Ovary (tissue), 9 donors: ENCODE data around the gene WIPF3. TPM values are rescaled to one million over a fixed set of nuclear protein-coding genes. Genes with fewer than 3 reads are reported as not detected.

Experiments used
- DNase-seq, 5 donors: peaks; one replicate each; pipeline ENCODE4 v3.0.0-alpha.2; 2019 to 2020
- H3K27ac ChIP-seq, 2 donors: fragments of 200-600 bp; one replicate each; pipeline versions ENCODE4 v1.5.1 to v1.8.0; 2019 to 2022
- H3K27me3 ChIP-seq: fragments of 200-600 bp; one replicate; pipeline ENCODE4 v1.8.0; 2022
- H3K36me3 ChIP-seq: fragments of 200-600 bp; sonication (generic); one replicate; pipeline ENCODE4 v1.5.1; 2019
- H3K4me1 ChIP-seq: one replicate; pipeline ENCODE4 v1.8.1; 2013; ENCODE audit warnings: mild to moderate bottlenecking, moderate library complexity; ENCODE audit not compliant: insufficient read depth
- H3K4me3 ChIP-seq: fragments of 200-600 bp; sonication (generic); one replicate; pipeline ENCODE4 v1.5.1; 2017
- H3K9me3 ChIP-seq, 2 donors: fragments of 200-600 bp in 1 of 2; sonication (generic) in 1 of 2; one replicate each; pipeline versions ENCODE4 v1.5.1 to v1.8.1; 2013 to 2019; ENCODE audit warnings: mild to moderate bottlenecking in 1 of 2, moderate library complexity in 1 of 2
- EP300 ChIP-seq: sonication (generic); formaldehyde crosslinking; IDR thresholded peaks from one replicate; pipeline ENCODE4 v1.6.1; 2017; ENCODE audit warnings: antibody characterized with exemption
- POLR2A ChIP-seq: fragments of 450-650 bp; IDR thresholded peaks from one replicate; pipeline ENCODE4 v1.6.1; 2017; ENCODE audit warnings: antibody characterized with exemption, mild to moderate bottlenecking, moderate library complexity
- WGBS, 3 donors: extraction: QIAGEN DNeasy Blood & Tissue Kit in 1 of 3; methylation state at CpG; one replicate each; pipeline versions ENCODE4 v1.1.5 to v1.1.7; 2013 to 2017; 5-methylcytosine and 5-hydroxymethylcytosine counted together
- intact Hi-C, 4 donors: fragments of 100-400 bp; cut with DNase I; formaldehyde crosslinking; loops; one replicate each; pipeline versions ENCODE4 v1.11.0 to v1.15.1; 2022 to 2023
- polyA plus RNA-seq, 2 donors: library from polyadenylated mRNA; stranded (reverse); fragments of 200-250 nt in 1 of 2; fragments of 350-450 nt in 1 of 2; fragmentation: Illumina TruSeq in 1 of 2; extraction: RNeasy Lipid Tissue Mini Kit (QIAGEN cat#74804) in 1 of 2; gene quantifications; one replicate each; pipeline ENCODE4 v1.2.3, GENCODE V29; 2013 to 2014
- total RNA-seq, 7 donors: library from RNA; depleted of rRNA in 2 of 7; stranded (reverse); fragments of >200 nt in 2 of 7; fragmentation: NEBNext Ultra II Directional in 3 of 7; extraction: Animal tissue kit (Norgen Biotek cat#: 25700) in 3 of 7; gene quantifications; one replicate each; pipeline versions ENCODE4 v1.1.0 to v1.2.4, GENCODE V29; 2016 to 2023
- TF ChIP-seq, protein P1 (sequence below), 3 donors: fragments of 450-650 bp in 2 of 3; fragments of 200-600 bp in 1 of 3; IDR thresholded peaks; one replicate each; pipeline versions ENCODE4 v1.5.1 to v1.8.0; 2016 to 2022; ENCODE audit warnings: antibody characterized with exemption in 3 of 3, mild to moderate bottlenecking in 1 of 3
- donor health status: DM: no; HTN: no; CAD: no; lungs with moderate emphysema.
- donor health status: DM: no; HTN: no; CAD: no.
- donor health status: Bipolar disorder and iron deficiency.
- donor health status: DM: yes; HTN: yes; CAD: no.
- donor health status: DM: no; HTN: no; CAD: no.
- donor health status: DM: yes; HTN: yes; CAD: no.

Gene WIPF3
- total and polyA plus RNA-seq, 9 donors = 15.3 to 122 (median 53.3) TPM

DNA sequence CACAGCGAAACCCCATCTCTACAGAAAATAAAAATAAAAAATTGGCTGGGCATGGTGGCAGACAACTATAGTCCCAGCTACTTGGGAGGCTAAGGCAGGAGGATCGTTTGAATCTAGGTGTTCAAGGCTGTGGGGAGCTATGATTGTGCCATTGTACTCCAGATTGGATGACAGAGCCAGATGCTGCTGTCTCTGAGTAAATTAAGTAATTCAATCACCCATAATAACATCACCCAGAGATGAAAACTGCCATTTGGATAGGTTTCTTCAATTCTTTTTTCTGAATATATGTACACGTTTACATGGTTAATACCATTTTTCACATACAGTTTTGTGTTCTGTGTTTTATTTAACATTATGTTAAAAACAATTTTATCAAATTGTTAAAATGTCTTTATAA lies 79.3 kb downstream of the WIPF3 start:
- Histone ChIP-seq H3K36me3 (no peaks in the 10 kb centered on the region), H3K27me3 (no peaks in the 10 kb centered on the region), H3K4me3 (no peak overlapping the region), H3K9me3 (no peaks in the 10 kb centered on the region), H3K4me1 (peaks cover 8% of the 10 kb centered on the region), H3K27ac (no peak overlapping the region)
- intact Hi-C loops = no loop called here
- no peak for TF ChIP-seq POLR2A
- TF ChIP-seq EP300 = no peak
- TF ChIP-seq, protein P1, sequence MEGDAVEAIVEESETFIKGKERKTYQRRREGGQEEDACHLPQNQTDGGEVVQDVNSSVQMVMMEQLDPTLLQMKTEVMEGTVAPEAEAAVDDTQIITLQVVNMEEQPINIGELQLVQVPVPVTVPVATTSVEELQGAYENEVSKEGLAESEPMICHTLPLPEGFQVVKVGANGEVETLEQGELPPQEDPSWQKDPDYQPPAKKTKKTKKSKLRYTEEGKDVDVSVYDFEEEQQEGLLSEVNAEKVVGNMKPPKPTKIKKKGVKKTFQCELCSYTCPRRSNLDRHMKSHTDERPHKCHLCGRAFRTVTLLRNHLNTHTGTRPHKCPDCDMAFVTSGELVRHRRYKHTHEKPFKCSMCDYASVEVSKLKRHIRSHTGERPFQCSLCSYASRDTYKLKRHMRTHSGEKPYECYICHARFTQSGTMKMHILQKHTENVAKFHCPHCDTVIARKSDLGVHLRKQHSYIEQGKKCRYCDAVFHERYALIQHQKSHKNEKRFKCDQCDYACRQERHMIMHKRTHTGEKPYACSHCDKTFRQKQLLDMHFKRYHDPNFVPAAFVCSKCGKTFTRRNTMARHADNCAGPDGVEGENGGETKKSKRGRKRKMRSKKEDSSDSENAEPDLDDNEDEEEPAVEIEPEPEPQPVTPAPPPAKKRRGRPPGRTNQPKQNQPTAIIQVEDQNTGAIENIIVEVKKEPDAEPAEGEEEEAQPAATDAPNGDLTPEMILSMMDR (IDR thresholded peaks at IDR 0.05) = no peak
- 90 to 95% (median 95%) methylated on average over 3 of the region's 3 CpGs for WGBS, 3 donors
- DNase-seq = no peak

- H3K36me3 ChIP-seq = no peaks in the 10 kb centered on the region
- H3K4me1 ChIP-seq = peaks cover 5% of the 10 kb centered on the region
- WGBS, 3 donors = 88 to 97% (median 96%) methylated on average over 2 of the region's 2 CpGs
- no peak overlapping the region for H3K27ac ChIP-seq
- H3K4me3 ChIP-seq = no peak overlapping the region
- no peak for DNase-seq
- intact Hi-C loops = no loop called here
- no peaks in the 10 kb centered on the region for H3K9me3 ChIP-seq
- TF ChIP-seq POLR2A = no peak
- TF ChIP-seq, protein P1 (IDR thresholded peaks at IDR 0.05) = no peak
- TF ChIP-seq EP300 = no peak
- H3K27me3 ChIP-seq = no peaks in the 10 kb centered on the region
Measured at GRCh38 chr7:29886827-29887226, 80.5 kb downstream of the WIPF3 start.

- intact Hi-C loops = no loop called here
- Histone ChIP-seq H3K27me3 (no peaks in the 10 kb centered on the region), H3K36me3 (no peaks in the 10 kb centered on the region), H3K4me3 (no peak overlapping the region), H3K27ac (no peak overlapping the region), H3K4me1 (peaks cover 4% of the 10 kb centered on the region), H3K9me3 (no peaks in the 10 kb centered on the region)
- DNase-seq = no peak
- 80 to 93% (median 89%) methylated on average over 7 of the region's 7 CpGs for WGBS, 3 donors
- TF ChIP-seq POLR2A (no peak), EP300 (no peak)
- TF ChIP-seq, protein P1 (IDR thresholded peaks at IDR 0.05) = no peak
Measured at GRCh38 chr7:29888006-29888405, 81.7 kb downstream of the WIPF3 start.

DNA sequence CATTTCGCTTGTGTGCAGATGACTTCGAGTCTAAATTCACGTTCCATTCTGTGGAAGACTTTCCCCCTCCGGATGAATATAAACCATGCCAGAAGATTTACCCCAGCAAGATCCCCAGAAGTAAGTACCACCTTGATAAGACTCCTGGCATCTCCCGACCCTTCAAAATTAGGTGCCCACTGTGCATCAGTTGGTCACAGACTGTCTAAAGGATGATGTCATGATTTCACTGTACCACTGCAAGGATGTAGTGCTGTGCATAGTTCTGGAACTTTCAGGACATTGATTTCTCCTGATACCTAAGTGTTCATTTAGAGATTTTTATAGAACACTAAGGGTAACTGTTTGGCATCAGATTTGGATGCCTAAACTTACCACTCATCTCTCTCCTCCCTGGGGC lies 83.0 kb downstream of the WIPF3 start:
- Histone ChIP-seq H3K36me3 (no peaks in the 10 kb centered on the region), H3K4me3 (no peak overlapping the region), H3K27me3 (no peaks in the 10 kb centered on the region), H3K27ac (no peak overlapping the region), H3K9me3 (no peaks in the 10 kb centered on the region), H3K4me1 (peaks cover 6% of the 10 kb centered on the region)
- TF ChIP-seq POLR2A = no peak
- TF ChIP-seq, protein P1 (IDR thresholded peaks at IDR 0.05) = no peak
- TF ChIP-seq EP300 = no peak
- WGBS, 3 donors = 85 to 95% (median 94%) methylated on average over 5 of the region's 5 CpGs
- intact Hi-C loops = no loop called here
- DNase-seq = no peak
